ENCODE measurements around the gene ARV1. TPM values are rescaled to one million over a fixed set of nuclear protein-coding genes. Genes with fewer than 3 reads are reported as not detected.

Gene ARV1
- total and polyA plus RNA-seq, 10 of the 15 experiments (the other 5 are each of a cell fraction or from before 2014, with no cell fraction given): 23.2 to 55.1 (median 35.6) TPM

- no peak for TF ChIP-seq CUX1 (IDR thresholded peaks at IDR 0.05; ENCODE audit: insufficient replicate concordance, low read depth, low read length)
- TF ChIP-seq CHD4 (IDR thresholded peaks at IDR 0.05): no peak
- TF ChIP-seq BMI1 (IDR thresholded peaks at IDR 0.05; ENCODE audit: borderline replicate concordance): no peak
- no peak for TF ChIP-seq ZNF207 (IDR thresholded peaks at IDR 0.05; ENCODE audit: borderline replicate concordance)
- TF ChIP-seq KLF5 (IDR thresholded peaks at IDR 0.05; ENCODE audit: partially characterized antibody): no peak
- TF ChIP-seq ZZZ3 (IDR thresholded peaks at IDR 0.05; ENCODE audit: control insufficient read depth, insufficient read length, low read depth): no peak
- no peak for TF ChIP-seq NR2F1 (conservative IDR thresholded peaks at IDR 0.05)
- TF ChIP-seq ZBTB33 (IDR thresholded peaks at IDR 0.05): no peak
- TF ChIP-seq POU2F2 (IDR thresholded peaks at IDR 0.05; ENCODE audit: borderline replicate concordance, low read depth, low read length): no peak
- TF ChIP-seq ZNF217 (IDR thresholded peaks at IDR 0.05): no peak
- Histone ChIP-seq H3K9ac (ENCODE audit: control insufficient read depth, insufficient read depth, low read length) (no peak overlapping the region), H3K27me3 (replicated peaks in 1 of 2; ENCODE audit: control insufficient read depth in 2 of 2, insufficient read depth in 2 of 2, low read length in 1 of 2) (no peaks in the 10 kb centered on the region), H2AFZ (ENCODE audit: control insufficient read depth, low read depth, low read length) (no peak overlapping the region), H3K4me2 (ENCODE audit: control insufficient read depth, insufficient read depth) (no peak overlapping the region), H3K4me1 (ENCODE audit: control insufficient read depth, insufficient read depth, low read length) (peaks cover 12% of the 10 kb centered on the region), H3K27ac (ENCODE audit: control insufficient read depth, insufficient read depth) (no peak overlapping the region), H3K9me3 (replicated peaks; ENCODE audit: control insufficient read depth, insufficient read depth, low read length) (no peaks in the 10 kb centered on the region), H4K20me1 (ENCODE audit: control insufficient read depth, insufficient read depth) (no peaks in the 10 kb centered on the region), H3K4me3 (no peak overlapping the region), H3K79me2 (ENCODE audit: control insufficient read depth, insufficient read depth, low read length) (peaks cover 8% of the 10 kb centered on the region), H3K36me3 (ENCODE audit: control insufficient read depth in 2 of 2, insufficient read depth in 2 of 2, low read length in 1 of 2) (0 out of 4 replicates have a peak, but pooled peaks cover 0 to 4% of the 10 kb centered on the region in 2 experiments)
- ChIA-PET SMC1A (ENCODE audit: uncharacterized antibody, unreplicated experiment) (interaction anchor here (4.5 kb wide), 1 partner anchor 13 kb away, joined by 27 read pairs; no protein-coding TSS in a partner anchor), CTCF (interaction anchor here (1.0 to 1.3 kb wide), 2 partner anchors 12 to 46 kb away, joined by 3 to 6 read pairs; no protein-coding TSS in a partner anchor), RAD21 (ENCODE audit: unreplicated experiment) (interaction anchor here (1.0 to 1.4 kb wide), 3 partner anchors 13 to 20 kb away, joined by 3 to 4 read pairs (median 3); no protein-coding TSS in a partner anchor), POLR2A (no interaction called here)
- intact Hi-C loops (cut with micrococcal nuclease; ENCODE audit: unreplicated experiment): no loop called here
- 51% methylated on average over 5 of the region's 5 CpGs for WGBS (ENCODE audit: insufficient coverage, insufficient replicate concordance, low lambda C conversion rate, missing lambda C conversion rate)
- in situ Hi-C loops (cut with MboI): no loop called here
- no TSS peak for BruUV-seq (replicated peaks)
- ATAC-seq (no peak), DNase-seq (ENCODE audit: low read depth, low spot score) (no peak), FAIRE-seq (no peak)
Measured at GRCh38 chr1:230970432-230970831, 8.5 kb upstream of the ARV1 start.
